Measurements from ENCODE around the gene SPRR2B. TPM values are rescaled to one million over a fixed set of nuclear protein-coding genes. Genes with fewer than 3 reads are reported as not detected.

The SPRR2B gene
- total RNA-seq, 1 donor from 2014 or later, result not detected

- no peaks in the 10 kb centered on the region for H3K36me3 Mint-ChIP-seq (ENCODE audit: low read depth)
- H3K4me1 Mint-ChIP-seq, result no peaks in the 10 kb centered on the region
- no peak for TF ChIP-seq CTCF (conservative IDR thresholded peaks at IDR 0.05)
- H3K4me3 Mint-ChIP-seq, result no peak overlapping the region
- H3K9me3 Mint-ChIP-seq, result no peaks in the 10 kb centered on the region
- peaks cover 14% of the 10 kb centered on the region for H3K27me3 Mint-ChIP-seq (ENCODE audit: low read depth)
- H3K27ac Mint-ChIP-seq (ENCODE audit: unreplicated experiment), result no peak overlapping the region
- no peak for DNase-seq (ENCODE audit: low read depth, low spot score)
These were observed 28.1 kb upstream of the SPRR2B start for GRCh38 chr1:153099461-153100045.

GRCh38 chr1:153095764-153096163, 24.4 kb upstream of the SPRR2B start:
- no peak overlapping the region for H3K4me3 Mint-ChIP-seq
- H3K4me1 Mint-ChIP-seq, result no peaks in the 10 kb centered on the region
- H3K9me3 Mint-ChIP-seq, result no peaks in the 10 kb centered on the region
- no peak for TF ChIP-seq CTCF (conservative IDR thresholded peaks at IDR 0.05)
- no peak for DNase-seq (ENCODE audit: low read depth, low spot score)
- H3K27ac Mint-ChIP-seq (ENCODE audit: unreplicated experiment), result no peak overlapping the region
- H3K36me3 Mint-ChIP-seq (ENCODE audit: low read depth), result no peaks in the 10 kb centered on the region
- H3K27me3 Mint-ChIP-seq (ENCODE audit: low read depth), result peaks cover 11% of the 10 kb centered on the region

GRCh38 chr1:153094426-153094825, 23.0 kb upstream of the SPRR2B start, which contains the start of gene SPRR2E:
Gene SPRR2E, minus strand, starts transcription at chr1:153094526. Its CDS starts 775 bp downstream, at chr1:153093751.
- peaks cover under 1% of the 10 kb centered on the region for H3K9me3 Mint-ChIP-seq
- no peaks in the 10 kb centered on the region for H3K4me1 Mint-ChIP-seq
- TF ChIP-seq CTCF (conservative IDR thresholded peaks at IDR 0.05), result no peak
- H3K27me3 Mint-ChIP-seq (ENCODE audit: low read depth), result peaks cover 17% of the 10 kb centered on the region
- H3K4me3 Mint-ChIP-seq, result no peak within 1 kb of the TSS
- H3K36me3 Mint-ChIP-seq (ENCODE audit: low read depth), result no peaks in the 10 kb centered on the region
- no peak for DNase-seq (ENCODE audit: low read depth, low spot score)
- no peak within 1 kb of the TSS for H3K27ac Mint-ChIP-seq (ENCODE audit: unreplicated experiment)

GRCh38 chr1:153087652-153088051, 16.2 kb upstream of the SPRR2B start:
- DNase-seq (ENCODE audit: low read depth, low spot score), result no peak
- no peak overlapping the region for H3K4me3 Mint-ChIP-seq
- no peaks in the 10 kb centered on the region for H3K36me3 Mint-ChIP-seq (ENCODE audit: low read depth)
- peaks cover 27% of the 10 kb centered on the region for H3K27me3 Mint-ChIP-seq (ENCODE audit: low read depth)
- H3K9me3 Mint-ChIP-seq, result peaks cover 5% of the 10 kb centered on the region
- no peak for TF ChIP-seq CTCF (conservative IDR thresholded peaks at IDR 0.05)
- no peaks in the 10 kb centered on the region for H3K4me1 Mint-ChIP-seq
- H3K27ac Mint-ChIP-seq (ENCODE audit: unreplicated experiment), result no peak overlapping the region

GRCh38 chr1:153081736-153082135, 10.3 kb upstream of the SPRR2B start:
- Mint-ChIP-seq H3K4me1 (no peaks in the 10 kb centered on the region), H3K9me3 (peaks cover 4% of the 10 kb centered on the region), H3K27ac (ENCODE audit: unreplicated experiment) (no peak overlapping the region), H3K4me3 (no peak overlapping the region), H3K36me3 (ENCODE audit: low read depth) (no peaks in the 10 kb centered on the region), H3K27me3 (ENCODE audit: low read depth) (peaks cover 9% of the 10 kb centered on the region)
- TF ChIP-seq CTCF (conservative IDR thresholded peaks at IDR 0.05), result no peak
- DNase-seq (ENCODE audit: low read depth, low spot score), result no peak
